Measurements from ENCODE around the gene IGFALS.

IGFALS gene

DNA sequence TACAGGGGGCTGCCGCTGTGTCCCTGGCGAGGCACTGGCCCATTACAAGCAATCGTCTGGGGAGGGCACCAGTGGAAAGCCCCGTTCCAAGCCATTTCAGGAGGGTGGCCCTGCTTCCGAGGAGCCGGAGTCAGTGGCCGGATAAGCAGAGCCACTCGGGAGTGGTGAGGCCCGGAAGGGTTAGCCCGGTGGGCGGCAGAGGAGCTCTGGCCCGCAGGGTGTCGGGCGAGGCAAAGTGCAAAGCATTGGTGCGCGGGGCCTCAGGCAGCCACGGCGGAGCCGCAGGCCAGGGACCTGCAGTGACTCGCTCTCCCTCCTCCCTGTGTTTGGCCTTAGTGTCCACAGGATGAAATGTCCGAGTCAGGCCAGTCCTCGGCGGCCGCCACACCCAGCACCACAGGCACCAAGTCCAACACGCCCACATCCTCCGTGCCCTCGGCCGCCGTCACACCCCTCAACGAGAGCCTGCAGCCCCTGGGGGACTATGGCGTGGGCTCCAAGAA, 46.8 kb downstream of the IGFALS start:
- H3K27me3 ChIP-seq: no peaks in the 10 kb centered on the region
- H3K4me3 ChIP-seq (ENCODE audit: low read depth in 1 of 2, low read length in 1 of 2): no peak overlapping the region
- no peak overlapping the region for H3K27ac ChIP-seq
- TF ChIP-seq, protein P1, sequence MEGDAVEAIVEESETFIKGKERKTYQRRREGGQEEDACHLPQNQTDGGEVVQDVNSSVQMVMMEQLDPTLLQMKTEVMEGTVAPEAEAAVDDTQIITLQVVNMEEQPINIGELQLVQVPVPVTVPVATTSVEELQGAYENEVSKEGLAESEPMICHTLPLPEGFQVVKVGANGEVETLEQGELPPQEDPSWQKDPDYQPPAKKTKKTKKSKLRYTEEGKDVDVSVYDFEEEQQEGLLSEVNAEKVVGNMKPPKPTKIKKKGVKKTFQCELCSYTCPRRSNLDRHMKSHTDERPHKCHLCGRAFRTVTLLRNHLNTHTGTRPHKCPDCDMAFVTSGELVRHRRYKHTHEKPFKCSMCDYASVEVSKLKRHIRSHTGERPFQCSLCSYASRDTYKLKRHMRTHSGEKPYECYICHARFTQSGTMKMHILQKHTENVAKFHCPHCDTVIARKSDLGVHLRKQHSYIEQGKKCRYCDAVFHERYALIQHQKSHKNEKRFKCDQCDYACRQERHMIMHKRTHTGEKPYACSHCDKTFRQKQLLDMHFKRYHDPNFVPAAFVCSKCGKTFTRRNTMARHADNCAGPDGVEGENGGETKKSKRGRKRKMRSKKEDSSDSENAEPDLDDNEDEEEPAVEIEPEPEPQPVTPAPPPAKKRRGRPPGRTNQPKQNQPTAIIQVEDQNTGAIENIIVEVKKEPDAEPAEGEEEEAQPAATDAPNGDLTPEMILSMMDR (IDR thresholded peaks at IDR 0.05): no peak
- no peaks in the 10 kb centered on the region for H3K9me3 ChIP-seq
- H3K4me1 ChIP-seq (ENCODE audit: control insufficient read depth in 1 of 2, insufficient read depth in 1 of 2, low read depth in 1 of 2, low read length in 1 of 2): no peaks in the 10 kb centered on the region
- H3K36me3 ChIP-seq: peaks cover 83% of the 10 kb centered on the region

DNA sequence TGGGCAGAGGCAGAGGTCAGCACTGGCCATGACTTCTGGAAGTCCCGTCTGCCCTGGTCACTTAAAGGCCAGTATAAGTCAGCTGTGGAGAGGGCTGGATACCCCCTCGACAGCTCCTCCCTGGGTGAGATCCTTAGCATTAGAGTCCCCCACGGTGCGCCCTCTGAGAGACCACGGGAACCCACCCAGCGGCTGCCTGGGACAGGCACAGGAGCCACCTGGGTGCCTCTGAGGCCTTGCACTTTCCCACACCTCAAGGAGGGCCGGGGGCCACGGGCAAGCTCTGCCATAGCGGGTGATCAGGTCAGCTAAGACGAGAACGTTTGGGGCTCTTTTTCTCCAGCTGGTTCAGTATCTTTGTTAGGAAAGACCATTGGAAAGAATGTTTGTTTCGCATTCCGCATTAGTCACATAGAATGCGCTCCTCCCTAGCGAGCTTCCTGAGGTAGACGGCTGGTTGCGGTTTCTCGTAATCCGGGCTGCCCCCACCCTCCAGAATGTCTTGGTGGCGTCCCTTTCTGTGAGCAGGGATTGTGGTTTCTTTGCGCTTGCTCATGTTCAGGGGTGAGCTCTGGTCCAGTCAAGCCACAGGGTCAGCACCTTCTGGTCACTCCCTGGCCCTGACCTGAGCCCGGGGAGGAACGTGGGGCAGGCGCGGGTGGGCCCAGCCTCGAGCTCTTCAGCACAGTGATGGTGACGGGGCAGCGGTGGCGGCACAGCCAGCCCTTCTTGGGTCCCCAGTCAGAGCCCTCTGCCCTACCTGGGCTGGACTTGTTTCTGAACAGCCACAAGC, 47.4 kb downstream of the IGFALS start:
- Histone ChIP-seq H3K4me3 (ENCODE audit: low read depth in 1 of 2, low read length in 1 of 2) (no peak overlapping the region), H3K27me3 (no peaks in the 10 kb centered on the region), H3K9me3 (no peaks in the 10 kb centered on the region), H3K27ac (no peak overlapping the region), H3K36me3 (peaks cover 81% of the 10 kb centered on the region), H3K4me1 (ENCODE audit: control insufficient read depth in 1 of 2, insufficient read depth in 1 of 2, low read depth in 1 of 2, low read length in 1 of 2) (no peaks in the 10 kb centered on the region)
- TF ChIP-seq, protein P1 (IDR thresholded peaks at IDR 0.05): no peak

GRCh38 chr16:1745181-1745899, 48.2 kb downstream of the IGFALS start:
- Histone ChIP-seq H3K27ac (no peak overlapping the region), H3K9me3 (no peaks in the 10 kb centered on the region), H3K4me1 (ENCODE audit: control insufficient read depth in 1 of 2, insufficient read depth in 1 of 2, low read depth in 1 of 2, low read length in 1 of 2) (no peaks in the 10 kb centered on the region), H3K4me3 (ENCODE audit: low read depth in 1 of 2, low read length in 1 of 2) (no peak overlapping the region), H3K27me3 (no peaks in the 10 kb centered on the region), H3K36me3 (peaks cover 83% of the 10 kb centered on the region)
- TF ChIP-seq, protein P1 (IDR thresholded peaks at IDR 0.05): no peak

- Histone ChIP-seq H3K4me3 (ENCODE audit: low read depth in 1 of 2, low read length in 1 of 2) (no peak overlapping the region), H3K9me3 (no peaks in the 10 kb centered on the region), H3K27ac (no peak overlapping the region), H3K27me3 (no peaks in the 10 kb centered on the region), H3K4me1 (ENCODE audit: control insufficient read depth in 1 of 2, insufficient read depth in 1 of 2, low read depth in 1 of 2, low read length in 1 of 2) (no peaks in the 10 kb centered on the region), H3K36me3 (peaks cover 74% of the 10 kb centered on the region)
- TF ChIP-seq, protein P1 (IDR thresholded peaks at IDR 0.05): no peak
Observed at GRCh38 chr16:1744338-1744840, 49.1 kb downstream of the IGFALS start.

DNA sequence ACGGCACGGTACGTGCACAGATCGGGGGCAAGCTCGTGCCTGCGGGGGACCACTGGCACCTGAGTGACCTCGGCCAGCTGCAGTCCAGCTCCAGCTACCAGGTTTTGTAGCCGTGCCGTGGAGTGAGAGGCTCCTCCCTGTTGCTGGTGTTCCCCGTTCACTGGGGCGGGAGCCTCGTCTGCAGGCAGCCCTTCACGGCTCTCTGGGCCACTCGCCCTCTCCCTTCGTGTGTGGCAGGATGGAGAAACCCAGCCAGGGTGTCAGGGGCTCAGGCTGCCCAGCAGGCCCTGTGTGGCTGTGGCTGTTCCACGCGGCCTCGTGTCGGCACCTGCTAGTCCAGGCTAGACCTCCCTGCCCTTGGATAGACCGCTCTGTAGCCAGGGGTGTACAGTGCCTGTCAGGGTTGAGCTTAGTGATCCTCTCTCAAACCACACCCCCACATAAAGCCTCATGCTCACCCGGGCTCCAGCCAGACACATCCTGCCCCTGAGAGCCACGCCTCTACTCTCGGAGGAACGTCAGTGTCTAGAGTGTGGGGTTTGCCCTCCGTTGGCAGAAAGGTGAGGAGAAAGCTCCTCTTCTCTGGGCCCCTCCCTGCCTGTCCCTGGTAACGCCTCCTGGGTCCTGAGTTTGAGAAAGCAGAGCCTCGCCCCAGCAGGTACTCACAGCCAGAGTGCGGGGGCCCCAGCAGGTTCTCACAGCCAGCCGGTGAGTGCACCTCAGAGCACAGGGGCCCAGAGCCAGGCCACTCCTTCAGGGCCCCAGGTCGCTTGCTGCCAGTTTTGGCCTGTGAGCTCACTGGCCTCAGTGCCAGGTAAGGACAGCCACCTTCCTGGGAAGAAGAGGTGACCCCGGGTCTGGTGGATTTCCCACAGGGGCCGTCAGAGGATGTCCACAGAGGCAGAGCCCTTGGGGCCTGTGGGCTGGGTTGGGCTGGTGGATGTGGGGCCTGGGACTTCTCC, 49.8 kb downstream of the IGFALS start:
- no peak overlapping the region for H3K27ac ChIP-seq
- no peak overlapping the region for H3K4me3 ChIP-seq (ENCODE audit: low read depth in 1 of 2, low read length in 1 of 2)
- TF ChIP-seq, protein P1 (IDR thresholded peaks at IDR 0.05): no peak
- no peaks in the 10 kb centered on the region for H3K27me3 ChIP-seq
- H3K36me3 ChIP-seq: peaks cover 67% of the 10 kb centered on the region
- H3K4me1 ChIP-seq (ENCODE audit: control insufficient read depth in 1 of 2, insufficient read depth in 1 of 2, low read depth in 1 of 2, low read length in 1 of 2): no peaks in the 10 kb centered on the region
- H3K9me3 ChIP-seq: no peaks in the 10 kb centered on the region

All from neutrophil (primary cell).